Left lobe of liver (tissue), 2 donors: ENCODE results near the gene SPEM2. TPM values are rescaled to one million over a fixed set of nuclear protein-coding genes. Genes with fewer than 3 reads are reported as not detected.

ENCODE experiments used
- ATAC-seq: fragments of 200-7000 bp; cut with Tn5 transposase; one replicate; pipeline ENCODE4 v1.9.1; 2020; ENCODE audit warnings: mild to moderate bottlenecking, moderate library complexity
- DNase-seq: peaks from one replicate; pipeline ENCODE4 v3.0.0-alpha.2; 2020; ENCODE audit warnings: low spot score
- total RNA-seq: library from RNA; stranded (reverse); gene quantifications from one replicate; pipeline ENCODE4 v1.2.1, GENCODE V29; 2021
- donor health status: DM: no; HTN: no; CAD: no; lungs with moderate emphysema.
- donor health status: DM: no; HTN: yes; CAD: no.

The SPEM2 gene
- total RNA-seq, 1 donor from 2014 or later, result not detected

DNA sequence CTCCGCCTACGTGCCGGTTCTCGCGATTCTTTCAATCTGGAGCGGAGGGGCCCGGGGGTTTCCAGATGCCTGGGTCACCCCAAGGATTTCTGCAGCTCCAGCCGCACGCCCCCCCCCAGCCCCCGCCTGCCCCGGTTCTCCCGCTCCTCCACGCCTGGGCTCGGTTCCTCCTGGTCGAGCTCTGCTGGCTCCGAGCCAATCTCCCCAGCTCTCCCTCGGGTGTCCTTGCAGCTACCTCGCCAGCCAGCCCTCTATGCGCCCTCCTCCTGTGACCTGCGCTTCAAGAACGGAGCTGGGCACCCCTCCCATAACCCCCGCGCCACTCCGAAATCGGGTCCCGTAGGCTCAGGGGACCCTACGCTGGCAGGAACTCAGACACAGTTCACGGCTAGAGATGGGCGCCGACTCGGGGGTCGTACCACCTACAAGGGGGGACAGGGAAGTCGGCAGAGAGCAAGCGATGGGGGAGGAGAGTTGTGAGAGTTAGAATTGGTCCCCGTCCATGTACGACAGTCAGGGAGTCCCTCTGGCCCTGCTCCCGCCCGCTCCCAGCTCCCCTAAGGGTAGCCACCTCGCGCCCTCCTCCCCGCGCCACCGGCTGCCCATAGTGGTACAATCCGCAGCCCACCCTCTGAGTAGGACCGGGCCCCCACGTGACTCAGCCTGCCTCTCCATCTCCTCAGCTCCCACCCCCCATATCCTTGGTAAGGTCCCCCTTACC, 14.9 kb downstream of the SPEM2 start:
- ATAC-seq, result no peak
- DNase-seq, result peak; percentile 62

DNA sequence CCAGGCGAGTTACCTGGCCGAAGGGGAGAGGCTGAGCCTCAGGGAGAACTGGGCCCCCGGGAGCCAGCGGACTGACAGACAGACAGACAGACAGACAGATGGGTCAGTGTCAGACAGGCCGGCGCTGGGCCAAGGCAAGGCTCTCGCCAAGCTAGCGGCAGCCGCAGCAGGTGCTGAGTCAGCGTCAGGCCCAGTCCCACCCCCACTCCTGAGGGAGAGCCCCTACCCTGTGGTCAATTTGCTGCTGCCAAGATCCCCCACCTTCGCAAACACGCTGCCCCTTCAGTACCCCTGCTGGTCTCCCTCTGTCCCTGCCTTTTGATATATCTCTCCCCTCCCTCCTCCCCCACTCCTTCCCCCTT, 15.4 kb downstream of the SPEM2 start:
- ATAC-seq, result peak; percentile 21
- peak; percentile 76 for DNase-seq

DNA sequence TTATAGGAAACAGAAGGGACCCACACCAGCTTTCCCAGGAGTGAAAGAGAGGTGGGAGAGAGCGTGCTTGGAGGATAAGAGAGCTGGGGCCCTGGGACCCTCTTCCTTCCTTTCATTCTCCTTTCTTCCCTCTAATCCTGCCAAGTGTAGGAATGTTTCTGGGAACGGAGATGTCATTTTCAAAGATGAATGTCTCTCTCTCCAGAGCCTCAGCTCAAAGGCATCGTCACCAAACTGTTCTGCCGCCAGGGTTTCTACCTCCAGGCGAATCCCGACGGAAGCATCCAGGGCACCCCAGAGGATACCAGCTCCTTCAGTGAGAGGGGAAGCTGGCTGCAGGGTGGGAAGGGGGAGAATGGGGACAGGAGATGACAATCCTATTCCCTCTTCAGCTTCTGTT, 15.8 kb downstream of the SPEM2 start:
- no peak for ATAC-seq
- DNase-seq, result no peak

DNA sequence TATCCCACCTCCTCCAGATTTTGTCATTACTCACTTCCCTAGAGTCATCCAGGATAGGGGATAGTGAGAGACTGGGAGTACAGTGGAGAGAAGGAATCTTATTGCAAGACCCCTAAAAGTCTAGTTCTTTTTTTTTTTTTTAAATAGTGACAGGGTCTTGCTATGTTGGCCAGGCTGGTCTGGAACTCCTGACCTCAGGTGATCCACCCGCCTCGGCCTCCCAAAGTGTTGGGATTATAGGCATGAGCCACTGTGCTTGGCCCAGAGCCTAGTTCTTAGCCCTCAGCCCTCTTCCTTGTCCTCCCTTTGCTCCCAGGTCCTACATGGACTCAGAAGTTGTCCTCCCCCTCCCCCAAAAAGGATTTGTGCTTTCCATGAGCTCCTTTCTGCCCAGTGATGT, 16.7 kb downstream of the SPEM2 start:
- DNase-seq, result no peak
- ATAC-seq, result no peak

DNA sequence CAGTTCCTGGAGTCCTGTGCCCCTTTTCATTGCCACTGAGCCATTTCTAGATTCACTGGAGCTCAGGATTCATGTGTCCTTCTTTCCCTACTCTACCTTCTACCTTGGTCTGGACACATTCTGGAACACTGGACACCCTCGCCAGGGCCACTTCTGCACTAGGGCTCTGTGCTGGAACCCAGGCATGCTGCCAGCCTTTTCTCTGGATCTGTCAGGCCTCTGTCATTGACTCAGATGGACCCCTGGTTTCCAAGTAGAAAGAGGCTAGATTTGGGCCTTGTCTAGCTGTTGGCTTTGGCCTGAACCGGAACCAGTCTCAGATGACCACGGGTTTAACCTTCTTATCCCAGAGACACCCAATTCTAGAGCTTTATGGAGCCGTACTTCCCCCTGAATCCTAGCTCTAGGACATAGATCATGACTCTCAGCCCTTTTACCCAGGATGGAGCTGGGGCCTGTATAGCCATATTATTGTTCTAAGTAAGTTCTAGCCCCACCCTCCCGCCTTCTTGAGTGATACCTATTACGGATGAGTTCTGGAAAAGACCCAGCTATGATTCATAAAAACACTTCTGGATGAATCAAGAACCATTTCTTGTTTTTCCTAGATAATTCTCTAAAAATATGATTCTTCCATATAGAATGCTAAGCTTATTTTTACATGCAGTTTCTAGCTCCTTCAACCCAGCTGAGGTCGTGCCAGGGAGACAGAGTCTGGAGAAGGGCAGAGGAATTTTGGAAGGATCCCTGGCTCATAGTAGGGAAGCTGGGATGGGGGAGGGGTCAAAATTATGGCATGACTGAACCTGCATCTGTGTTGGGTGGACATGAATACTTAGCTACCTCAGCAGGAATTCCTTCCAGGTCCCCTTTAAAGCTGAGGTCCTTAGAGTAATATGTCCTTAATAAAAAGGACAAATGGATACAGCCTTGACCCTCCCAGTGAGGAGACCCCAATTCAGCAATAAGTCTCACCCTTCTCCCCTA, 18.4 kb downstream of the SPEM2 start:
- ATAC-seq (no peak), DNase-seq (no peak)

DNA sequence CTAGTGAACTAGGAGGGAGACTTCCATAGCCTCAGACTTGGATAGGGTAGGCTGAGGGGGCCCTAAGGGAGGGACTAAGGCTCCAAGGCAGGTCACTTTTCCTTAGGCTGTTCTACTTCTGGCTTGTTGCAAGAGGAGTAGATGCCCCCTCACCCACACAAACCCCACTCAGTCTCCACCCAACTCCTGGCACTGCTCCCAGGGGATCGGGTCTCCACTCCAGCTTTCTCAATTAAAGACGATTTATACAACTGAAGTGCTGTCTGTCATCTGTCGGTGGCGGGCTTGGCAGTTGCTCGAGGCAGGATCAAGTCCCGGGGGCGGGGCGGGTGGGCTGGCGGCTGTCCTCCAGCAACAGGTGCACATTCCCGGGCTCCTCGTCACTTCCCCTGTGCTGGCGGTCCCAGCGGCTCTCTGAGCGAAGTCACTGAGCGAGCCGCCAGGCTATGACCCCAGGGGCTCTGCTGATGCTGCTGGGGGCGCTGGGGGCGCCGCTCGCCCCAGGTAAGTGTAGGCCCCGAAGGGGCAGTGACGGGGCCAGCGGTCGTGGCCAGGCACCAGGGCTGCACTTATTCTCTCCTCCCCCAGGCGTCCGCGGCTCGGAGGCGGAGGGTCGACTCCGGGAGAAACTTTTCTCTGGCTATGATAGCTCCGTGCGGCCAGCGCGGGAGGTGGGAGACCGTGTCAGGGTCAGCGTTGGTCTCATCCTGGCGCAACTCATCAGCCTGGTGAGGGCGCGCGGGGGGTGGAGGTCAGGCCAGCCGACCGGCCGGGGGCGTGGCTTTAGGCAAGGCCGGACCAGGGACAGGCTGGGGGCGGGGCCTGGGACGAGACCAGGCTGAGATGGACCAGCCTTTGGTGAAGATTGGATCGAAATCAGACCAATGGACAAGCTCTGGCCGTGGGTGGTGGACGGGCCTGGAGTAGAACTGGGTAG, 19.5 kb downstream of the SPEM2 start, which contains the start of gene CHRNB1:
TSS of gene CHRNB1 (plus strand) at position 380 of the 937 bp plus-strand sequence. CDS start at position 447, 67 bp downstream.
- peak; percentile 93 for ATAC-seq
- peak; percentile 95 for DNase-seq

DNA sequence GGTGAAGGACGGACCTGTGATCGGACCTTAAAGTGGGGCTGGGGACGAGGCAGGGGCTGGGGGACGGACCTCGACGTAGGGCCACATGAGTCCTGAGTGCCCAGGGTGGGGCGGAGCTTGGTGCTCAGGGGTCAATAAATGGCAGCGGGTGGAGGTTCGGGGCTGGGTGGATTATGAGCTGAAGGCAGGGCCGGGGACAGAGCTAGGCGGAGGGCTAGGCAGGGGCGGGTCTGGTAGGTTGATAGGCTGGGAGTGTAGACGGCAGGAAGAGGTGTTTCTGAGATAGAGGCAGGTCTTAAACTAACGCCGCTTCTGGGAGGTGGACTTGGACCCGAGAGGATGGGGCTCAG, 20.2 kb downstream of the SPEM2 start:
- peak; percentile 87 for ATAC-seq
- DNase-seq, result peak; percentile 89

DNA sequence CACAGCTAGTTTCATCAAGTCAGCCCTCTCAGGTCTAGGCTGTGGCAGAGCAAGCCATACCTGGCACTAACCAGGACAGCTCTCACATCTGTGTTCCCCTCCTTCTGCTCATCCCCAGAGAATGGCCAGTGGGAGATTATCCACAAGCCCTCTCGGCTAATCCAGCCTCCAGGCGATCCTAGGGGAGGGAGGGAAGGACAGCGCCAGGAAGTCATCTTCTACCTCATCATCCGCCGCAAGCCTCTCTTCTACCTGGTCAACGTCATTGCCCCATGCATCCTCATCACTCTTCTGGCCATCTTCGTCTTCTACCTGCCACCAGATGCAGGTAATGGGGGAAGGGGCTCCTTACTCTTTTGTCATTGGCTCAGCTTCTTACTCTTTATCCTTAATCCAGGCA, 23.0 kb downstream of the SPEM2 start:
- DNase-seq, result no peak
- no peak for ATAC-seq

DNA sequence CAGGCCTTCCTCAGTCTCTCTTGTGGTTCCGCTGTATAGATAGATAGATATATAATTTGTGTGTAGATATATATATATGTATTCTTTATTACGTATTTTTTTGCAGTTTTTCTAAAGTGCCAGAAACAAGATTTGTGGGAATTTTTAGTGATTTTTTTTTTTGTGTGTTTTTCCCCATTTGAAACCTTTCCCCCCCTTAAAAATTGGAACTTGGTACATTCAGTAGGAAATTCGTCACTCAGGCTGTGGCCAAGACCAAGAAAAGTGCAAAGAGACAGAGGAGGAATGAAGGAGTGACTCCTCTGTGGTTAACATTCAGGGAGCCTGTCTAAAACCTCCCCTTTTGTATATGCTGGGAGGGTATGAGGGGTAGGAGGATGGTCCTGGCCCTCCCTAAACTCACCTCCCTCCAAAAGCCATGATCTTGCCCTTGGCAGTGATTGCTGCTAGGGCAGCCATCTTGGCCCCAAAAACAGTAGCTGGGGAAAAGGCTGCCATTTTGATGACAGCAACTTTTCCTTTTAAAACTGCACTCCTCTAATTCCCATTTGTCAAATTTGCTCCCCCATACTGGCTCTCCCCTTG, 34.6 kb downstream of the SPEM2 start:
- no peak for ATAC-seq
- DNase-seq, result no peak

DNA sequence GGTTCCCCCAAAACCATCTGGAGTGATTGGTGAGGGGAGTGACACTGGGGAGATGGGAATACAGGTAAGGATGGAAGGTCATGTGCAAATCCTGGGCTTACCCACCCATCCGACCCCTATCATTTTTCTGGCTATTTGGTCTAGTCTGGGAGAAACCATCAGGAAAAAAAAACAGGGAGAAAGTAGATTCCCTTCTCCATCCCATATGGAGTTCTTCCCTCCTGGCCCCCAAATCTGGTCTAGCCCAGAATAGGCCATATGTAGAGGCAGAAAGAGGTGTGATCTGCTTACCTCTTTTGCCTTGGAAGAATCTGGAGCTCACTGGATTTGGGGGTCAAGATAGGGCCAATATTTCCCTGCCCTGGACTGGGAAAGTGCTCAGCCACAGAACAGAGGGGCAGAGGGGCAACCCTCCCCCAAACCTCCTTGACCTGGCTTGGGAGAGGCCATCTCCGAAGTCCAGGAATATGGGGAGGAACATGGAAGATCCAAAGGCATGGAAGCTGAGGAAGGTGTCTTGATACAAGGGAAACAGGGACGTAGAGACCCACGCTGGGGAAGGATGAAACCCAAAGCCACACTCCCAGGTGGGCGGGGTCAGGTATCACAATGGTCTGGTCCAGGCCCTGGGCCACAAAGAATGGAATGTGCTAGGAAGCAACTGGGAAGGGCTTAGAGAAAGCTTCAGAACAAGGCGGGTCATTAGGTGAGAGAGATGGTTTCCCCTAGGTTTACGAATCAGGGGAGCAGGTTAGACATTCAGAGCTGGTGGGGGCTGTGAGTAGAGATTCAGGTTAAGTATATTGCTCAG, 35.6 kb downstream of the SPEM2 start:
- DNase-seq, result no peak
- ATAC-seq, result no peak

DNA sequence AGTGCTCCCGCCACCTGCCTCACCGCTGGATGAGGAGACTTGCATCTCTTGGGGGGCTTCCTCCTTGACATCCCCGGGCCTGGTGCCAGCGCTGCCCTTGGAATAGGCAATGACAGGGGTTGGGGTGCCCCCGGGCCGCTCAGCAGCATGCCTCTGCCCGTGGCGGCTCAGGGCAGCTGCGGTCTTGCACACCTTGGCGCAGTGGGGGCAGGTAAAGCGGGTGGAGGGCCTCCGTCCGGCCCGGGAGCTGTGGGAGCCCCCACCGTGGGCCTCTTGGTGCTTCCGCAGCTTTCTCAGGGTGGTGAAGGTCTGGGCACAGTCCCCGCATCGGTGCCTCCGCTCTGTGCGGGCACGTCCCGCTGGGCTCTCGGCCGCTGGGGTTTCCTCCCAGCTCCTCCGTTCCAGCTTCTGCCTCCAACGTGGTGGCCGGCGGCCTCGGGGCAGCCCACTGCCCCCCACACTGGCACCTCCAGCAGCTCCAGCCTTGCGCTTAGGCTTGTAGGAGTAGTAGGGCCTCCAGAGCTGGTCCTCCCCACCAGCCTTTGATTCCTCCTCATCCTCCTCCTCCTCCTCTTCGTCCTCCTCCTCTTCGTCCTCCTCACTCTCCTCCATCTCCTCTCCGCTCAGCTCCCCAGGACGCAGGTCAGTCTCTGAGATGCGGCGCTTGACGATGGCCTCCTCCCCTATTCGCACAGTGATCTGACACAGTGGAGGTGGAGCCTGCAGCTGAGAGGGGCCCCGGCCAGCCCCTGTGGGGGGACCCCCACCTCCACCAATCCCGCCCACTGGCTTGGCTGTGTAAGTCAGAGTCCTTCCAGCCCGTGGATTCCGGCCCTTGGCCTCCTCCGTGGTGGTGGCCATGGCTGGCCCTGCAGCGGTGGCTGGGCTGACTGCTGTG, 37.3 kb downstream of the SPEM2 start:
- no peak for DNase-seq
- no peak for ATAC-seq

DNA sequence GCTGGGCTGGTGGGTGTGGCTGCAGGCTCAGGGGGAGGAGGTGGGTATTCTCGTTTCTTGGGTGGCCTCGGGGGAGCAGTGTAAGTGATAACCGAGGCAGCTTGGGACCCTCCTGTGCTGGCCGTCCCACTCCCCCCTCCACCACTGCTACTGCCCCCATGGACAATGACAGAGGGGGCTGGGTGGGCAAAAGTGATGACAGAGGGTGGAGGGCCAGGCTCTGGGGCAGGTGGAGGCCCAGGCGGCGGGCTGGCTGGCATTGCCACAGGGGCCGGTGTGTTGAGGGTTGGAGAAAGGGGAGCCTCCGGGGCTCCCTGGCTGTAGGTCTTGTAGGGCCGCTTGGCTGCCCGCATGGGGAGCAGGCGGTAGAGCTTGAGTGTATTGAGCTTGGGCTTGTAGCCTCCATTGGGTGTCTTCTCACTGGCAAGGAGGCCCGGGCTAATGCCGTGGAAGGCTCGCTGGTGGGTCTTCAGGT, 38.0 kb downstream of the SPEM2 start:
- ATAC-seq (no peak), DNase-seq (no peak)

DNA sequence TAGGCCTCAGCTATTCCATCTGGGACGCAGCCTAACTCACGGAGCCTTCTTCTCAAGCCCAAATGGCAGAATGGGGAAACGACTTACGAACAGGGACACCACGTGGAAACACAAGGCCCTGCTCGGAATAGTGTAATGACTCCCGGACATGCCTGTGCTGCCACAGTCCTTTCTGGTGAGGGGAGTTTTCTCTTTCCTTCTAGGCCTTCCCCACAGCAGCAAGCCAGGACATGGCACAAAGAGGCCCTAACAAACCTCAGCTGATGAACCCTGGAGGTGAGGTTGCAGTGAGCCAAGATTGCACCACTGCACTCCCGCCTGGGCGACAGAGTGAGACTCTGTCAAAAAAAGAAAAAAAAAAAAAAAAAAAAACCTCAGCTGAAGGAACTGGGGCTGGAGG, 38.7 kb downstream of the SPEM2 start:
- ATAC-seq (no peak), DNase-seq (no peak)

DNA sequence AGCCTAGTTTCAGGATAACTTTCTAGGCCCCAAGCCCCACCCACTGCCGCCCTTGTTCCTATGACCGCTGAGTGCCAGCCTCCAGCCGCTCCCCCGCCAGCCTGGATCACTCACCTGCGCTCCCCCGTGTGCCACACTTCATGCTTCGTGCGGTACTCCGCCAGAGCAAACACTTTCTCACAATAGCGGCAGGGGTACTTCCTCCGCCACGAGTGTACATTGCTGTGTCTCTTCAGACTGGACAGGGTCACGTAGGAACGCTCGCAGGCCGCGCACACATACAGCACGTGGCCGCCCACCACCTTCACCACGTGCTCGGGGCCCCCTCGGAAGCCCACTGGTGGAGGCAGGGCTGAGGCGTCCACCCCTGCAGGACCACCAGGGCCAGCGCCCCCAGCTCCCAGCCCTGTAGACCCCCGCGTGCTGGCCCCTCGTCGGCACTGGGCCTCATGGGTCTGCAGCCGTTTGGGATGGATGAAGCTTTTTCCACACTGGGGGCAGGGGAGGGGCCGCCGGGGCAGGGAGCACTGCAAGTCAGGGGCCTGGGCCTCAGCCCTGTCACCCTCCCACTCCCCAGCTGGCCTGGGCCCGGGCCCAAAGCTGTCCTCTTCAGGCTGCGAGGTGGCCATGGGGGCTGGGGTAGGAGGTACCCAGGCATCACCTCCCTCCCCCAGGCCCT, 40.3 kb downstream of the SPEM2 start:
- no peak for DNase-seq
- ATAC-seq, result no peak

DNA sequence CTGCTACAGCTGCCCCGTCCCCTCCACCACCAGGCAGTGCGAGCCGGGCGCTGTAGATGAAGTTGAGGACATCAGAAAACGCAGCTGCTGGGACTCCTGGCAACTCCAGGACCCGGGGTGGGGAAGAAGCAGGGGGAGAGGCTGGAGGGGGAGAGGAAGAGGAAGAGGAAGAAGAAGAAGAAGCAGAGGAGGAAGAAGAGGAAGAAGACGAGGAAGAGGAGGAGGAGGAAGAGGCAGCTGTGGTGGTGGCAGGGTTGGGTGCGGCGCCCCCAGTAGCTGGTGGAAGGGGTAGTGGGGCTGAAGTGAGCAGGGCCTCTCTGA, 40.9 kb downstream of the SPEM2 start:
- ATAC-seq (no peak), DNase-seq (no peak)

DNA sequence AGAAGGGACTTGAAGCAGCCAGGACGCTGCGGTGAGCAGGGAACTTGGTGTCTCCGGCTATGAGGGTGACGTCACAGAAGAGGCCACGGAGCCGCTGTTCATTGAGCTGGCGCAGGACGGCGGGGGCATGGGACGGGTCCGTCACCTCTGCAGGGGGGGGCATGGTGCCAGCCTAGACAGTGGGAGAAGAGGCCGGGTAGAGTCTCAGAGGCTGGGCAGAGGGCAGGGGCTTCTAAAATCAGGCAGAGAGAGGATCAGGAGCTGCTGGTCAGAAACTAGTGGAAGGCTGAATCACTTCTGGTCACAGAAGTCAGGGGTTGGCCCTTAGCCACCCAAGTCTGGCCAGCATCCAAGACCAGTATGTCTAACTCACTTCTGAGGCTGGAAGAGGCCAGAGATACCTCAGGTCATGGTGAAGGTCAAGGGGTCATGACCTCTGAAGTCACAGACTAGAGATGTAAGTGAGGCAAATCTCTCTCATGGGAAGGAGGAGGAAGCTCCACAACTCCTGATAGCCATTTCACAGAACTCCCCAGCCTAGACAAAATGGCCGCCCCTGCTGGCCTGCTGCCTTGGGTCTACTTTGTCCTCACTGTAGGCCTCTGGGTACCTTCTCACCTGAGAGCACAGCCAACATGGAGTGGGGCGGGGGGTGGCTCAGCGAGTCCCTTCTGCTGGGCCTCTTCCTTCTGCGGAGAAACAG, 41.4 kb downstream of the SPEM2 start:
- peak; percentile 49 for ATAC-seq
- peak; percentile 78 for DNase-seq

DNA sequence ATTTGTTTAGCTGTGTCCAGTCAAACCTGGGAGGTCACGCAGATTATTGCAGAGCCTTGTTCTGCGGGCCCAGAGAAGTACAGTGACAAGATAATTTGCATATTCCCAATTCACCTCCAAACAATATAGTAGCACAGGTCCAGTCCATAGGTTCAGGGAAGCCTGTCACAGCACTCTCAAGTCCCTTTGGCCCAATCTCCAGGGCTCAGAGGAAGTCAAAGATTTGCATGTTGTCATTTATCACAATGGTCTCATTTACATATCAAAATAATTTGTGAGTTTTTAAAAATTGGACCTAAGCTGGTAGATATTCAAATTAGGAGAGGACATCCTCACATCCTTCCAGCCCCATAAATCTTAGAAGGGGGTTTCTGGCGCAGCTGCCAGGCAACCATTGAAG, 42.1 kb downstream of the SPEM2 start:
- DNase-seq, result no peak
- ATAC-seq, result no peak

DNA sequence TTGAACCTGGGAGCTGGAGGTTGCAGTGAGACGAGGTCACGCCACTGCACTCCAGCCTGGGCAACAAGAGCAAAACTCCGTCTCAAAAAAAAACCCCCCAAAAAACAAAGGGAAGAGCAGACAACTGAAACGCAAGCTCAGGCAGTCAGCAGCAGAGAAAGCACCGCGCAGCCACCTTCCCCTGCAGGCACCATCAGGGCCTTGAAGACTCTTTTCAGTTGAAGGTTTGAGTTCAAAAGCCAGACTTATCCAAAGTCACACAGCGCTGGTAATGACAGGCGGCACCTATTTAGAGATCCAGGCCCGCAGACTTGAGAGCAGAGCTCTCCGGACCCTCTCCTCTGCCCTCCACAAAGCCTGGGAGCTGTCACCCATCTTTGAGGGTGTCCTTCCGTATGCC, 42.9 kb downstream of the SPEM2 start:
- DNase-seq (no peak), ATAC-seq (no peak)
